H1 (cell line): ENCODE results near the gene GAP43. TPM values are rescaled to one million over a fixed set of nuclear protein-coding genes. Genes with fewer than 3 reads are reported as not detected.

Source experiments
- CTCF ChIA-PET: fragments of 300-600 bp; sonication (Branson Sonifier 250); formaldehyde crosslinking; loops from one replicate; lab custom pipeline; 2021; ENCODE audit not compliant: partially characterized antibody; lab: Charles Lee
- POLR2A ChIA-PET: fragments of 300-600 bp; sonication (Branson Sonifier 250); formaldehyde crosslinking; loops from one replicate; lab custom pipeline; 2021; ENCODE audit warnings: inconsistent platforms; ENCODE audit not compliant: partially characterized antibody; lab: Charles Lee
- DNase-seq, 2 experiments: peaks; one replicate each; pipeline versions ENCODE4 v3.0.0 to v3.0.0-alpha.2; 2010 to 2022; ENCODE audit warnings: low spot score in 2 of 2, low read depth in 1 of 2, mixed read lengths in 1 of 2
- FAIRE-seq: peaks from 2 replicates; lab custom pipeline; 2011; peaks lifted over from hg19 to GRCh38; lab: Jason Lieb, UNC
- H2AFZ ChIP-seq: 2 replicates; pipeline ENCODE4 v1.8.1; 2012; ENCODE audit warnings: low read length, inconsistent platforms
- H2AK5ac ChIP-seq: 2 replicates; pipeline ENCODE4 v1.6.1; 2013; ENCODE audit warnings: low read depth, low read length
- H2BK120ac ChIP-seq: replicated peaks from 2 replicates; pipeline ENCODE3; 2013; ENCODE audit warnings: low read depth, low read length, inconsistent platforms
- H2BK12ac ChIP-seq: 2 replicates; pipeline ENCODE4 v1.6.1; 2013; ENCODE audit warnings: low read depth, low read length
- H2BK15ac ChIP-seq: 2 replicates; pipeline ENCODE4 v1.6.1; 2013; ENCODE audit warnings: low read length
- H2BK20ac ChIP-seq: 2 replicates; pipeline ENCODE4 v1.6.1; 2013; ENCODE audit warnings: low read length
- H2BK5ac ChIP-seq: 2 replicates; pipeline ENCODE4 v1.6.1; 2013; ENCODE audit warnings: low read depth, low read length
- H3K14ac ChIP-seq: 2 replicates; pipeline ENCODE4 v1.6.1; 2013; ENCODE audit warnings: inconsistent platforms; ENCODE audit not compliant: insufficient read length
- H3K18ac ChIP-seq: 2 replicates; pipeline ENCODE4 v1.6.1; 2013; ENCODE audit warnings: low read length; ENCODE audit errors: extremely low read depth
- H3K23ac ChIP-seq: 2 replicates; pipeline ENCODE4 v1.6.1; 2013; ENCODE audit warnings: inconsistent platforms; ENCODE audit not compliant: insufficient read length
- H3K23me2 ChIP-seq: 2 replicates; pipeline ENCODE4 v1.6.1; 2013; ENCODE audit warnings: low read depth, low read length
- H3K27ac ChIP-seq: 2 replicates; pipeline ENCODE4 v1.6.1; 2011; ENCODE audit warnings: low read depth, low read length, inconsistent platforms
- H3K27me3 ChIP-seq, 4 experiments: replicated peaks in 1 of 4; 1 replicate in 1 of 4; 2 replicates in 3 of 4; pipeline versions ENCODE4 v1.6.1 to v1.8.1; 2011 to 2013; ENCODE audit warnings: low read length in 3 of 4, mild to moderate bottlenecking in 3 of 4, inconsistent platforms in 2 of 4, mixed read lengths in 2 of 4, moderate library complexity in 1 of 4; ENCODE audit not compliant: control insufficient read depth in 3 of 4, insufficient read depth in 3 of 4; ENCODE audit errors: extremely low read depth in 1 of 4
- H3K36me3 ChIP-seq, 4 experiments: 2 replicates each; pipeline versions ENCODE4 v1.6.1 to v1.8.1; 2011 to 2013; ENCODE audit warnings: mild to moderate bottlenecking in 4 of 4, low read length in 3 of 4, moderate library complexity in 2 of 4, control low read depth in 1 of 4, inconsistent platforms in 1 of 4; ENCODE audit not compliant: insufficient read depth in 4 of 4, control insufficient read depth in 2 of 4
- H3K4ac ChIP-seq: replicated peaks from 2 replicates; pipeline ENCODE3; 2013; ENCODE audit warnings: low read length, low read depth, mixed read lengths, inconsistent platforms; ENCODE audit not compliant: insufficient read length
- H3K4me1 ChIP-seq, 4 experiments: replicated peaks in 1 of 4; 1 replicate in 1 of 4; 2 replicates in 3 of 4; pipeline versions ENCODE4 v1.6.1 to v1.8.1; 2011 to 2013; ENCODE audit warnings: low read length in 3 of 4, inconsistent platforms in 2 of 4, mixed read lengths in 1 of 4; ENCODE audit not compliant: insufficient read depth in 4 of 4, control insufficient read depth in 3 of 4
- H3K4me2 ChIP-seq, 2 experiments: 2 replicates each; pipeline versions ENCODE4 v1.6.1 to v1.8.1; 2011 to 2013; ENCODE audit warnings: low read depth in 2 of 2, low read length in 2 of 2, control low read depth in 1 of 2, inconsistent platforms in 1 of 2, mild to moderate bottlenecking in 1 of 2; ENCODE audit not compliant: insufficient read depth in 1 of 2
- H3K4me3 ChIP-seq, 4 experiments: fragments of 200-600, 300-600 bp in 1 of 4; sonication (generic), shearing (Covaris generic), sonication (Bioruptor Twin) in 1 of 4; 2 replicates each; pipeline versions ENCODE4 v1.5.1 to v1.8.1; 2011 to 2016; ENCODE audit warnings: low read length in 4 of 4, low read depth in 3 of 4, control low read depth in 2 of 4, inconsistent platforms in 2 of 4, mild to moderate bottlenecking in 2 of 4, mixed read lengths in 1 of 4, moderate library complexity in 1 of 4; ENCODE audit not compliant: insufficient read depth in 2 of 4; ENCODE audit errors: extremely low read depth in 1 of 4
- H3K56ac ChIP-seq: replicated peaks from 2 replicates; pipeline ENCODE3; 2013; ENCODE audit warnings: low read depth, mild to moderate bottlenecking, mixed read lengths, low read length, inconsistent platforms; ENCODE audit not compliant: insufficient read length
- H3K79me1 ChIP-seq: 2 replicates; pipeline ENCODE4 v1.6.1; 2013; ENCODE audit warnings: low read depth, low read length, control low read depth
- H3K79me2 ChIP-seq, 2 experiments: 2 replicates each; pipeline versions ENCODE4 v1.6.1 to v1.8.1; 2012 to 2013; ENCODE audit warnings: low read length in 2 of 2, mild to moderate bottlenecking in 2 of 2, inconsistent platforms in 1 of 2; ENCODE audit not compliant: insufficient read depth in 2 of 2, control insufficient read depth in 1 of 2
- H3K9ac ChIP-seq, 4 experiments: replicated peaks in 1 of 4; 1 replicate in 1 of 4; 2 replicates in 3 of 4; pipeline versions ENCODE4 v1.6.1 to v1.8.1; 2011 to 2013; ENCODE audit warnings: low read depth in 3 of 4, low read length in 3 of 4, control low read depth in 2 of 4, mild to moderate bottlenecking in 2 of 4, moderate library complexity in 2 of 4, inconsistent platforms in 1 of 4; ENCODE audit errors: extremely low read depth in 1 of 4
- H3K9me3 ChIP-seq, 2 experiments: 2 replicates each; pipeline versions ENCODE4 v1.6.1 to v1.8.1; 2012 to 2013; ENCODE audit warnings: mild to moderate bottlenecking in 2 of 2, moderate library complexity in 2 of 2, control low read depth in 1 of 2, inconsistent platforms in 1 of 2, low read depth in 1 of 2, low read length in 1 of 2, mixed read lengths in 1 of 2; ENCODE audit not compliant: insufficient read depth in 2 of 2
- H4K20me1 ChIP-seq, 2 experiments: replicated peaks in 1 of 2; 2 replicates each; pipeline versions ENCODE3 to v1.8.1; 2011 to 2013; ENCODE audit warnings: inconsistent platforms in 2 of 2, low read length in 2 of 2, mild to moderate bottlenecking in 1 of 2; ENCODE audit not compliant: insufficient read depth in 2 of 2, control insufficient read depth in 1 of 2
- H4K5ac ChIP-seq: 2 replicates; pipeline ENCODE4 v1.6.1; 2013; ENCODE audit warnings: low read length, low read depth, mixed read lengths, inconsistent platforms; ENCODE audit not compliant: insufficient read length
- H4K8ac ChIP-seq: 2 replicates; pipeline ENCODE4 v1.8.0; 2013; ENCODE audit warnings: mild to moderate bottlenecking, moderate library complexity, low read length, inconsistent platforms; ENCODE audit not compliant: insufficient read depth; ENCODE audit errors: extremely low read depth
- H4K91ac ChIP-seq: replicated peaks from 2 replicates; pipeline ENCODE3; 2013; ENCODE audit warnings: low read length, mixed read lengths, inconsistent platforms; ENCODE audit not compliant: insufficient read length
- KDM4A ChIP-seq: IDR thresholded peaks from one replicate; pipeline ENCODE4 v1.7.1; 2012; ENCODE audit warnings: low read depth, mild to moderate bottlenecking, moderate library complexity, low read length, inconsistent platforms; ENCODE audit not compliant: severe bottlenecking
- RAD21 ChIP-seq, 2 experiments: IDR thresholded peaks in 1 of 2; conservative IDR thresholded peaks in 1 of 2; 2 replicates each; pipeline ENCODE4 v1.6.1; 2011; ENCODE audit warnings: low read depth in 2 of 2, low read length in 2 of 2, improper control_type of control experiment in 1 of 2, inconsistent platforms in 1 of 2, mild to moderate bottlenecking in 1 of 2, moderate library complexity in 1 of 2
- WGBS, 2 experiments: shearing (Covaris generic) in 1 of 2; methylation state at CpG; one replicate each; pipeline versions ENCODE4 v1.1.6 to v1.1.7; 2013 to 2015; ENCODE audit warnings: low lambda C conversion rate in 2 of 2, mixed read lengths in 2 of 2, inconsistent platforms in 1 of 2, low coverage in 1 of 2, missing lambda C conversion rate in 1 of 2; ENCODE audit not compliant: insufficient replicate concordance in 2 of 2, insufficient coverage in 1 of 2, insufficient read length in 1 of 2; ENCODE audit errors: extremely low coverage in 1 of 2, missing lambda C conversion rate in 1 of 2; 5-methylcytosine and 5-hydroxymethylcytosine counted together
- polyA plus RNA-seq, 7 experiments: library from polyadenylated mRNA; depleted of rRNA in 3 of 7; stranded (reverse) in 5 of 7; unstranded in 2 of 7; fragments of >200 nt in 5 of 7; fragments of 200-250 nt in 2 of 7; gene quantifications; 1 replicate in 5 of 7; 2 replicates in 1 of 7; 4 replicates in 1 of 7; pipeline versions ENCODE4 v1.2.1 to v1.2.3, GENCODE V29; 2011 to 2013; ENCODE audit warnings: missing spikeins in 2 of 7, mixed read lengths in 2 of 7
- total RNA-seq: library from RNA; stranded (reverse); fragmentation: NEBNext Ultra II Directional; extraction: Animal tissue kit (Norgen Biotek cat#: 25700); gene quantifications from 2 replicates; pipeline ENCODE4 v1.2.1, GENCODE V29; 2021
- TF ChIP-seq, protein P1 (sequence below): IDR thresholded peaks from 2 replicates; pipeline ENCODE4 v1.6.1; 2011; ENCODE audit warnings: low read length, improper control_type of control experiment

The GAP43 gene
- total and polyA plus RNA-seq, 2 of the 8 experiments (the other 6 are each of a cell fraction or from before 2014, with no cell fraction given) = 11.2 to 21.9 TPM

DNA sequence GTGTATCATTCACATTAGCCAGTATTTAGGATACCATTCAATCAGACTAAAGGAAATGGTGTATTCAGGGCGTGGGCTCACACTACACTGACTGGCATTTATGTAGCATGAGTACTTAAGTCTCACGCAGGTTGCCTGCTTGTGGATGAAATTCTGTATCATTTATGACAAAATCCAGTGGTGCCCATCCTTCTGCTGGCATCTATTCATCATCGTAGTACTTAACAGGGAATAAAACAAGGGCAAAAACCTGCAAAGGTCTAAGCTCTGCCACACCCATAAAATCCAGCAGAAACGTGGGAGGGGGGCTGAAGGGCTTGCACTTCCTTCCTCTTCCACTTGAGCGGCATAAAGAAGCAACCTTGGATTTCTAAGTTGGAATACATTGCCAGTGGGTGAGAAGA, 2.7 kb downstream of the GAP43 start:
- H3K9ac ChIP-seq = no peak overlapping the region
- no peaks in the 10 kb centered on the region for H4K20me1 ChIP-seq
- H3K4me1 ChIP-seq = peaks cover 1 to 15% (median 11%) of the 10 kb centered on the region in 4 experiments; a peak in 6 of 7 replicates
- DNase-seq (no peak), FAIRE-seq (no peak)
- H4K91ac ChIP-seq = no peak overlapping the region
- H3K27ac ChIP-seq = no peak overlapping the region
- peaks cover 21% of the 10 kb centered on the region for H3K23me2 ChIP-seq
- no peak overlapping the region for H3K14ac ChIP-seq
- H3K27me3 ChIP-seq = peaks cover 0 to 6% (median 2%) of the 10 kb centered on the region in 4 experiments; a peak in 2 of 7 replicates
- no peak overlapping the region for H3K18ac ChIP-seq
- H3K36me3 ChIP-seq = no peaks in the 10 kb centered on the region
- ChIA-PET POLR2A (no interaction called here), CTCF (interaction anchor here (0.6 to 2.8 kb wide), 6 partner anchors 9 to 1041 kb away, joined by 3 to 10 read pairs (median 4); no protein-coding TSS in a partner anchor)
- H2AK5ac ChIP-seq = no peak overlapping the region
- no peak overlapping the region for H4K5ac ChIP-seq
- H3K79me2 ChIP-seq = peaks cover 0 to 11% of the 10 kb centered on the region in 2 experiments; a peak in 1 of 4 replicates
- no peak overlapping the region for H3K4me3 ChIP-seq
- H3K79me1 ChIP-seq = 0 out of 2 replicates have a peak, but pooled peaks cover 2% of the 10 kb centered on the region
- no peak overlapping the region for H2BK120ac ChIP-seq
- no peak overlapping the region for H2BK20ac ChIP-seq
- H3K56ac ChIP-seq = no peak overlapping the region
- TF ChIP-seq, protein P1, sequence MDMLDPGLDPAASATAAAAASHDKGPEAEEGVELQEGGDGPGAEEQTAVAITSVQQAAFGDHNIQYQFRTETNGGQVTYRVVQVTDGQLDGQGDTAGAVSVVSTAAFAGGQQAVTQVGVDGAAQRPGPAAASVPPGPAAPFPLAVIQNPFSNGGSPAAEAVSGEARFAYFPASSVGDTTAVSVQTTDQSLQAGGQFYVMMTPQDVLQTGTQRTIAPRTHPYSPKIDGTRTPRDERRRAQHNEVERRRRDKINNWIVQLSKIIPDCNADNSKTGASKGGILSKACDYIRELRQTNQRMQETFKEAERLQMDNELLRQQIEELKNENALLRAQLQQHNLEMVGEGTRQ = no peak
- no peak for TF ChIP-seq KDM4A
- peak in 1 of 2 experiments; percentile 15; a peak in 1 of 4 replicates for TF ChIP-seq RAD21 (IDR thresholded peaks at IDR 0.05 in 1 of 2, conservative IDR thresholded peaks at IDR 0.05 in 1 of 2; ENCODE audit: low read depth in 2 of 2, low read length in 2 of 2)
- no peaks in the 10 kb centered on the region for H3K9me3 ChIP-seq
- H3K4ac ChIP-seq = no peak overlapping the region
- H2BK5ac ChIP-seq = no peak overlapping the region
- H2AFZ ChIP-seq = no peak overlapping the region
- 35% methylated on average over 5 of the region's 5 CpGs; no CpG with 5 or more reads in 1 of the 2 experiments for WGBS, 2 experiments
- H2BK15ac ChIP-seq = no peak overlapping the region
- no peak overlapping the region for H4K8ac ChIP-seq
- H3K23ac ChIP-seq = no peak overlapping the region
- H2BK12ac ChIP-seq = no peak overlapping the region
- H3K4me2 ChIP-seq = peak overlapping the region in 1 of 2 experiments; percentile 7; a peak in 1 of 4 replicates
